Measurements from ENCODE around the gene NCAPH2.

NCAPH2 gene

DNA sequence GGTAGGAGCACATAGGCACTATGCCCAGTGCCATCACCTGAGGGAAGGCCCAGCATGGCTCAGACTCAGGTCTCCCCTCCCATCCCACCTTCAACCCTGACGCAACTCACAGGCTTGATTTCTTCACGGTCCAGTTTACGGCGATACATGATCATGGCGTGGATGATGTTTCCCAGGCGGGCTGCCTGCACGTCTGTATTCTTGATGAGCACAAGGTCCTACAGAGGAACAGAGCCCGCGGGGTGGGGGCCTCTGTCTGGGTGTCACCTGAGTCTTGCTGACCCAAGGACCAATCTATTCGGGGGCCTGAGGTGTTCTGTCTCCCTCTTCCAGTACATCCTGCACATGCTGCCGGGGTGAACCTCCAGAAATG, 66.3 kb downstream of the NCAPH2 start:
- DNase-seq (ENCODE audit: low read depth) = no peak
- no peak overlapping the region for H3K4me3 ChIP-seq (ENCODE audit: low read depth, low read length)
- TF ChIP-seq, protein P1, sequence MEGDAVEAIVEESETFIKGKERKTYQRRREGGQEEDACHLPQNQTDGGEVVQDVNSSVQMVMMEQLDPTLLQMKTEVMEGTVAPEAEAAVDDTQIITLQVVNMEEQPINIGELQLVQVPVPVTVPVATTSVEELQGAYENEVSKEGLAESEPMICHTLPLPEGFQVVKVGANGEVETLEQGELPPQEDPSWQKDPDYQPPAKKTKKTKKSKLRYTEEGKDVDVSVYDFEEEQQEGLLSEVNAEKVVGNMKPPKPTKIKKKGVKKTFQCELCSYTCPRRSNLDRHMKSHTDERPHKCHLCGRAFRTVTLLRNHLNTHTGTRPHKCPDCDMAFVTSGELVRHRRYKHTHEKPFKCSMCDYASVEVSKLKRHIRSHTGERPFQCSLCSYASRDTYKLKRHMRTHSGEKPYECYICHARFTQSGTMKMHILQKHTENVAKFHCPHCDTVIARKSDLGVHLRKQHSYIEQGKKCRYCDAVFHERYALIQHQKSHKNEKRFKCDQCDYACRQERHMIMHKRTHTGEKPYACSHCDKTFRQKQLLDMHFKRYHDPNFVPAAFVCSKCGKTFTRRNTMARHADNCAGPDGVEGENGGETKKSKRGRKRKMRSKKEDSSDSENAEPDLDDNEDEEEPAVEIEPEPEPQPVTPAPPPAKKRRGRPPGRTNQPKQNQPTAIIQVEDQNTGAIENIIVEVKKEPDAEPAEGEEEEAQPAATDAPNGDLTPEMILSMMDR (IDR thresholded peaks at IDR 0.05; ENCODE audit: control insufficient read depth, extremely low read depth, insufficient read depth) = no peak

Measured in LNCaP clone FGC (cell line).